HFFc6 (cell line): ENCODE results near the gene SLC38A9. TPM values are rescaled to one million over a fixed set of nuclear protein-coding genes. Genes with fewer than 3 reads are reported as not detected.

Experiments used
- DNase-seq: peaks from one replicate; pipeline ENCODE4 v3.0.0-alpha.2; 2018
- H3K27ac Mint-ChIP-seq: 2 replicates; pipeline ENCODE4 v1.8.0; 2020; ENCODE audit warnings: mild to moderate bottlenecking, mixed read lengths
- H3K27me3 Mint-ChIP-seq: 2 replicates; pipeline ENCODE4 v1.8.0; 2021; ENCODE audit warnings: mild to moderate bottlenecking, moderate library complexity, mixed read lengths; ENCODE audit not compliant: insufficient read depth
- H3K36me3 Mint-ChIP-seq: 2 replicates; pipeline ENCODE4 v1.8.0; 2021; ENCODE audit warnings: low read depth, mixed read lengths
- H3K4me1 Mint-ChIP-seq: 2 replicates; pipeline ENCODE4 v1.8.0; 2020; ENCODE audit warnings: low read depth, mixed read lengths
- H3K4me3 Mint-ChIP-seq: 2 replicates; pipeline ENCODE4 v1.8.0; 2020; ENCODE audit warnings: mild to moderate bottlenecking, moderate library complexity, mixed read lengths
- H3K9me3 Mint-ChIP-seq: 2 replicates; pipeline ENCODE4 v1.8.0; 2020; ENCODE audit warnings: mild to moderate bottlenecking, mixed read lengths
- CTCF ChIP-seq: fragments of 200-600 bp; sonication (generic); IDR thresholded peaks from 2 replicates; pipeline ENCODE4 v1.5.0; 2021; ENCODE audit warnings: antibody characterized with exemption, mild to moderate bottlenecking
- total RNA-seq, 6 experiments: library from RNA; stranded (reverse); fragmentation: NEBNext Ultra II Directional; extraction: Animal tissue kit (Norgen Biotek cat#: 25700); gene quantifications; 2 replicates in 1 of 6; 3 replicates in 5 of 6; pipeline ENCODE4 v1.2.3, GENCODE V29; 2021

SLC38A9 gene
- total RNA-seq, 6 experiments from 2014 or later = 12.2 to 16.5 (median 13.2) TPM

DNA sequence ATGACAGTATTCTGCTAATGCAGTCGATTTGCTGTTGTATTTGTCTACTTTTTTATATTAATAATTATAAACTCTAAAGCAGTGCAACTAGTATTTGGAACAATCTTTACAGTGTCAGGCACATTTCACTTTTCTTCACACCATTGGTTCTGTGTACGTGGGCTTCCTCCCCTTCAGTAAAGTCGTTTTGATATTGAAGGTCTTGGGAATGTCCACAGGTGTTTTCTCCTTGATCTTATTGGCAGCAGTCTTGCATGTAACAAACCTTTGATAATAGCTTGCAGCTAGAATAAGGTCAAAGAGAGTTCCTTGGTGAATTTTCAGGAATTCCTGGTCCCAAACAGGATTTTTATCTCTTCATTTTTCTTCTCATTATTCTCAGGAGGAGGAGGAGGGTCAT, 37.9 kb upstream of the SLC38A9 start:
- H3K4me3 Mint-ChIP-seq = no peak overlapping the region

DNA sequence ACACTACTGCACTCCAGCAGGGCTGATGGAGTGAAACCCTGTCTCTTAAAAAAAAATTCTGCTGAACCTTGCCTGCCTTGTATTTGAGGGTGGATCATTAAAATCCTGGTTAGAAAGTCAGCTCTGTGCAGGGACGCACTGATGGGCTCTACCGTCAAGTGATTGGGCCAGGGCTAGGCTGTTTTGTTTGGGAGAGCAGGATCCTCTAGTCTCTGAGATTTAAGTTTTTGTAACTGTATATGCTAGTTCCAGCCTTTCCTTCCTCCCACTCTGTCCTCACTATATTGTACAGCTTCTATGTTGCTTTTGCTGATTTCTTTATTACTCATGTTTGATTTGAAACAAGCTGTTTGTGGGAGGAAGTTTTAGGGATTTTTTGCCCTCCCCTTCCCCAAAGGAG, 37.3 kb upstream of the SLC38A9 start:
- DNase-seq = no peak
- Mint-ChIP-seq H3K36me3 (no peaks in the 10 kb centered on the region), H3K9me3 (no peaks in the 10 kb centered on the region), H3K4me3 (no peak overlapping the region), H3K4me1 (no peaks in the 10 kb centered on the region), H3K27me3 (peaks cover 15% of the 10 kb centered on the region), H3K27ac (no peak overlapping the region)
- no peak for TF ChIP-seq CTCF

More for the DNA sequence above, 37.9 kb upstream of the SLC38A9 start:
- no peak overlapping the region for H3K27ac Mint-ChIP-seq
- no peak for TF ChIP-seq CTCF
- H3K36me3 Mint-ChIP-seq = no peaks in the 10 kb centered on the region
- H3K9me3 Mint-ChIP-seq = no peaks in the 10 kb centered on the region
- H3K27me3 Mint-ChIP-seq = peaks cover 15% of the 10 kb centered on the region
- no peak for DNase-seq
- no peaks in the 10 kb centered on the region for H3K4me1 Mint-ChIP-seq

DNA sequence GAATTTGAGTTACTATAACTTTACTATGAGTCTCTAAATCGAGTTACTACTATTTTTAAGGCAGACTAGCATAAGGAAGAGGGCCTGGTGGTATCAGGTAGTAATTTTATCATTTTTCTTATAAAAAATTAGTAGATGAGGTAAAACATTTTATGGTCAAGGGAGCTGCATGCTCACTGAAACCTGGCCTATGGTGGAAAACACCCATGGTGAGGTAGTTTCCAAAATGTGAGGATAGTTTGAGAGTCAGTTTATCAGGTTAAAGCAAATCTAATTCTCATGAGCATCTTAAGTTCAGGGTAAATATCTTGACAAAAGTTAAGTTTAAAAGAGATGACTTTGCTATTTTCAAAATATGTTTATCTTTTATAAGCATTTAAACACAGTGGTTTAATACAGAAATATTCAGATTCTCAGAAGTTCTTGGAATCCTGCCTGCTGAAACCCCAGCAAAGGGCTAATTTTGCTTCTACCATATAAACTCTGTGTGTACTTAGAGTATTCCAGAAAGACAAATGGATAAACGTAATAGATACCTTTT, 35.7 kb upstream of the SLC38A9 start:
- TF ChIP-seq CTCF = no peak
- DNase-seq = no peak
- Mint-ChIP-seq H3K27me3 (peaks cover 15% of the 10 kb centered on the region), H3K4me1 (no peaks in the 10 kb centered on the region), H3K27ac (no peak overlapping the region), H3K36me3 (no peaks in the 10 kb centered on the region), H3K4me3 (no peak overlapping the region), H3K9me3 (no peaks in the 10 kb centered on the region)

- DNase-seq = no peak
- no peak for TF ChIP-seq CTCF
- no peaks in the 10 kb centered on the region for H3K4me1 Mint-ChIP-seq
These were observed 30.7 kb upstream of the SLC38A9 start for GRCh38 chr5:55742778-55743177.

DNA sequence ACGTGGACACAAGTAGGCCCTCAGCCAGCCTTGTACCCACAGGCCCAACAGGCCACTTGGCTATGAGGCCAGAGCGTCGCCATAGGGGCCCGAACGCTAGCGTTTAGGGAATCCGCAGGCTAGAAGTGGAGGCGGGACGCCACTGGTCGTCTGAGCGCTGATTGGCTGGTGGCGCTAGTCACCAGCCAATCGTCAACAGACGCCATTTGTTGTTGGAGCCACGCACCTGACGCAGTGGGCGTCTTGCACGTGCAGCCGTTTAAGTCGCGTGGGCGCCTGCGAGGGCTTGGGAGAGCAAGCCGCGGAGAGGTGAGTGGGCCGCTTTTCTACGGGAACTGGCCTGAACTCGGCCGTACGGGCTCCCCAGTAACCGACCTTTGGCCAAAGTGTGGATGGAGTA, 25.7 kb upstream of the SLC38A9 start, which contains the start of gene DDX4:
DDX4 (plus strand) TSS at position 269 of the 400 bp plus-strand sequence. CDS start 903 bp downstream, outside the sequence.
- H3K27me3 Mint-ChIP-seq = peaks cover 7% of the 10 kb centered on the region
- no peak within 1 kb of the TSS for H3K4me3 Mint-ChIP-seq
- no peaks in the 10 kb centered on the region for H3K36me3 Mint-ChIP-seq
- TF ChIP-seq CTCF = no peak
- H3K27ac Mint-ChIP-seq = no peak within 1 kb of the TSS
- no peaks in the 10 kb centered on the region for H3K9me3 Mint-ChIP-seq
- H3K4me1 Mint-ChIP-seq = no peaks in the 10 kb centered on the region
- no peak for DNase-seq

More at GRCh38 chr5:55742778-55743177, 30.7 kb upstream of the SLC38A9 start:
- no peaks in the 10 kb centered on the region for H3K36me3 Mint-ChIP-seq
- no peaks in the 10 kb centered on the region for H3K9me3 Mint-ChIP-seq
- H3K27me3 Mint-ChIP-seq = peaks cover 14% of the 10 kb centered on the region
- H3K27ac Mint-ChIP-seq = no peak overlapping the region
- no peak overlapping the region for H3K4me3 Mint-ChIP-seq
